ENCODE data around the gene TPPP. TPM values are rescaled to one million over a fixed set of nuclear protein-coding genes. Genes with fewer than 3 reads are reported as not detected.
A peak's percentile ranks its signal among the peaks of the same experiment; 100 is the strongest.
"Not testable (repeated sequence)": the region's sequence is repeated elsewhere in the genome, so short reads cannot be mapped to it uniquely, and the experiment has no call there.

The TPPP gene
- 1 to 10 TPM in 2 of 3 donors, under 1 TPM in 1; 0.24 to 1.3 (median 1.2) TPM for total RNA-seq
- 0.36 TPM for total RNA-seq (2013)

GRCh38 chr5:693271-694041 lies at the start of gene TPPP:
Gene TPPP, minus strand, starts transcription at chr5:693352. Its CDS starts 15,292 bp downstream, at chr5:678060.
- H3K36me3 ChIP-seq (ENCODE audit: control insufficient read depth, insufficient read depth, low read length); H3K36me3 Mint-ChIP-seq; H3K27me3 ChIP-seq (ENCODE audit: control insufficient read depth, insufficient read depth, low read length); H3K27ac Mint-ChIP-seq; H3K9me3 ChIP-seq (ENCODE audit: control insufficient read depth, insufficient read depth, low read length); H3K4me1 Mint-ChIP-seq; H3K9me3 Mint-ChIP-seq; intact Hi-C loops (cut with micrococcal nuclease); H3K27me3 Mint-ChIP-seq (ENCODE audit: low read depth in 2 of 2); H3K27ac ChIP-seq (ENCODE audit: low read length): not testable (repeated sequence)
- DNase-seq (peak; percentile 70 to 84), ATAC-seq (peak; percentile 92 to 96 (median 95))
- peak within 1 kb of the TSS; percentile 65 for H3K4me3 Mint-ChIP-seq
- 0% methylated on average over 88 of the region's 109 CpGs for WGBS (ENCODE audit: insufficient coverage)
- Histone ChIP-seq H3K4me3 (ENCODE audit: low read length) (peak within 1 kb of the TSS; percentile 19), H3K4me1 (ENCODE audit: control insufficient read depth, insufficient read depth, low read length) (peaks cover 16% of the 10 kb centered on the region)

DNA sequence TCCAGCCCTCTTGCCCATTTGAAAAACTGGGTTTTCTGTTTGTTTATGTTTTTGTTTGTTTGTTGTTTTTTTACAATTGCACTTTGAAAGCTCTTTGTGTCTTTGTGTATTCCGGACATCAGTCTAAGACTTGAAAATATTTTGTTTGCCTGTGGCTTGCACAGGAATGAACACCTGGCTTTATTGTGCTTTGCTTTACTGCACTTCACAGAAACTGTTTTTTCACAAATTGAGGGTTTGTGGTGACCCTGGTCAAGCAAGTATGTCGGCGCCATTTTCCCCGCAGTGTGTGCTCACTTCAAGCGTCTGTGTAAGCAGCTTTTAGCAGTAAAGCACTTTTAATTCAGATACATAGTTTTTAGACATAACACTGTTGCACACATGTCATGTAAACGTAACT lies 49.1 kb upstream of the TPPP start:
- H3K36me3 ChIP-seq (ENCODE audit: control insufficient read depth, insufficient read depth, low read length); H3K27me3 Mint-ChIP-seq (ENCODE audit: low read depth in 2 of 2); H3K4me1 ChIP-seq (ENCODE audit: control insufficient read depth, insufficient read depth, low read length); H3K9me3 ChIP-seq (ENCODE audit: control insufficient read depth, insufficient read depth, low read length); H3K4me3 ChIP-seq (ENCODE audit: low read length); H3K36me3 Mint-ChIP-seq; H3K9me3 Mint-ChIP-seq; H3K4me1 Mint-ChIP-seq; H3K27ac Mint-ChIP-seq; H3K4me3 Mint-ChIP-seq; DNase-seq; intact Hi-C loops (cut with micrococcal nuclease); H3K27me3 ChIP-seq (ENCODE audit: control insufficient read depth, insufficient read depth, low read length); H3K27ac ChIP-seq (ENCODE audit: low read length): not testable (repeated sequence)
- peak in 1 of 3 donors; percentile 32 for ATAC-seq
- WGBS (ENCODE audit: insufficient coverage): 57% methylated on average over 5 of the region's 6 CpGs

GRCh38 chr5:734145-734544 lies 41.0 kb upstream of the TPPP start:
- H3K27ac Mint-ChIP-seq; H3K27me3 ChIP-seq (ENCODE audit: control insufficient read depth, insufficient read depth, low read length); H3K27ac ChIP-seq (ENCODE audit: low read length); H3K4me3 Mint-ChIP-seq; H3K36me3 Mint-ChIP-seq; DNase-seq; H3K4me1 Mint-ChIP-seq; H3K9me3 ChIP-seq (ENCODE audit: control insufficient read depth, insufficient read depth, low read length); H3K4me3 ChIP-seq (ENCODE audit: low read length); ATAC-seq; H3K4me1 ChIP-seq (ENCODE audit: control insufficient read depth, insufficient read depth, low read length); intact Hi-C loops (cut with micrococcal nuclease); H3K36me3 ChIP-seq (ENCODE audit: control insufficient read depth, insufficient read depth, low read length); H3K9me3 Mint-ChIP-seq: not testable (repeated sequence)
- WGBS (ENCODE audit: insufficient coverage): 86% methylated on average over 1 of the region's 1 CpG
- H3K27me3 Mint-ChIP-seq (ENCODE audit: low read depth in 2 of 2): peaks cover 0 to 23% of the 10 kb centered on the region in 2 donors

DNA sequence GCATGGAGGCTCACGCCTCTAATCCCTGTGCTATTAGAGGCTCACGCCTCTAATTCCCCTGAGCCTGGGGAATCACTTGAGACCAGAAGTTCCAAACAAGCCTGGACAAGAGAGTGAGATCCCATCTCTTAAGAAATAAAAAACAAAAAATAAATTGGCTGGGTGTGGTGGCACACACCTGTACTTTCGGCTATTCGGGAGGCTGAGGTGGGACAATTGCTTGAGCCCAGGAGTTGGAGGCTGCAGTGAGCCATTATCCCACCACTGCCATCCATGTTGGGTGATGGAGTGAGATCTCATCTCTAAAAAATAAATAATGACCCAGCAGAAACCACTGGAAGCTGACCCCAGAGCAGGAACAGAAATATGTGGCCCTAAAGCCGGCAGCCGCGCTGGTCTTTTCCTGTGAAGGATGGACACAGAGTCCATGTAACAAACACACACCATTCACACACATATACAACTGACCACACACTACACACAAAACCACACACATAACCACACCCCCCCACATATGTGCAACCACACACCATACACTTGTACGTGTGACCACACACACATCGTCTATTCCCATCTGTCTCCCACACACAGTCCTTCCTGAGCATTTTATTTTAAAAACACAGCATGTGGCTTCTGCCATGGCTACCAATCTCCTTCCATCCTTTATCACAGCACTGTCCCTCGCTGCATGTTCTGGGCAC lies 39.8 kb upstream of the TPPP start:
- H3K4me3 ChIP-seq (ENCODE audit: low read length); H3K4me1 ChIP-seq (ENCODE audit: control insufficient read depth, insufficient read depth, low read length); H3K9me3 ChIP-seq (ENCODE audit: control insufficient read depth, insufficient read depth, low read length); H3K27ac Mint-ChIP-seq; H3K9me3 Mint-ChIP-seq; DNase-seq; H3K27ac ChIP-seq (ENCODE audit: low read length); intact Hi-C loops (cut with micrococcal nuclease); H3K4me1 Mint-ChIP-seq; ATAC-seq; H3K36me3 ChIP-seq (ENCODE audit: control insufficient read depth, insufficient read depth, low read length); H3K27me3 ChIP-seq (ENCODE audit: control insufficient read depth, insufficient read depth, low read length); H3K4me3 Mint-ChIP-seq; H3K36me3 Mint-ChIP-seq: not testable (repeated sequence)
- H3K27me3 Mint-ChIP-seq (ENCODE audit: low read depth in 2 of 2): peaks cover 0 to 20% of the 10 kb centered on the region in 2 donors
- WGBS (ENCODE audit: insufficient coverage): 83% methylated on average over 7 of the region's 10 CpGs

- H3K9me3 Mint-ChIP-seq; H3K36me3 Mint-ChIP-seq; H3K27me3 ChIP-seq (ENCODE audit: control insufficient read depth, insufficient read depth, low read length); H3K4me3 Mint-ChIP-seq; H3K27ac Mint-ChIP-seq; H3K36me3 ChIP-seq (ENCODE audit: control insufficient read depth, insufficient read depth, low read length); intact Hi-C loops (cut with micrococcal nuclease); H3K4me1 ChIP-seq (ENCODE audit: control insufficient read depth, insufficient read depth, low read length); H3K9me3 ChIP-seq (ENCODE audit: control insufficient read depth, insufficient read depth, low read length); H3K4me1 Mint-ChIP-seq; DNase-seq; H3K27ac ChIP-seq (ENCODE audit: low read length); H3K4me3 ChIP-seq (ENCODE audit: low read length): not testable (repeated sequence)
- 80% methylated on average over 1 of the region's 7 CpGs for WGBS (ENCODE audit: insufficient coverage)
- ATAC-seq: peak in 1 of 3 donors; percentile 44
- H3K27me3 Mint-ChIP-seq (ENCODE audit: low read depth in 2 of 2): peaks cover 0 to 16% of the 10 kb centered on the region in 2 donors
Observed at GRCh38 chr5:729225-729624, 36.1 kb upstream of the TPPP start.

DNA sequence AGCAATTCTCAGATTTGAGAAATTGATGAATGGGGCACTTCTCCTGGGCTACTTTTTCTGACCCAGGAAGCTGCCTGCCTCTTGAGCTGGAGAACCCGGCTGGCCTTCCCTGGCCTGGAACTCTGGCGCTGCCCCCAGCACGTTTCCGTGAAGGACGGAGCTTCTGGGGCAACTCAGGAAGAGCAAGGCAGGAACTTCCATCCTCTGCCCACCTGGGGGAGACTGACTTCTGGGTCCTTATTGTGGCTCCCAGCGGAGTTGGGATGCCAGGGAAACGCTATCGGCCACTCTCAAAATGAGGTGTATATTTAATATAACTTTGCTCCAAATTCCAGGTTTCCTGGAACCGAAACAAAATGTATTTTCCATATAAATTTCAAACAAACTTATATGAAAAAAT lies 33.9 kb upstream of the TPPP start:
- DNase-seq; intact Hi-C loops (cut with micrococcal nuclease); H3K4me1 Mint-ChIP-seq; H3K9me3 ChIP-seq (ENCODE audit: control insufficient read depth, insufficient read depth, low read length); H3K36me3 Mint-ChIP-seq; H3K27ac ChIP-seq (ENCODE audit: low read length); H3K4me3 Mint-ChIP-seq; ATAC-seq; H3K9me3 Mint-ChIP-seq; H3K27ac Mint-ChIP-seq; H3K4me3 ChIP-seq (ENCODE audit: low read length); H3K27me3 Mint-ChIP-seq (ENCODE audit: low read depth in 2 of 2); H3K36me3 ChIP-seq (ENCODE audit: control insufficient read depth, insufficient read depth, low read length); H3K4me1 ChIP-seq (ENCODE audit: control insufficient read depth, insufficient read depth, low read length); H3K27me3 ChIP-seq (ENCODE audit: control insufficient read depth, insufficient read depth, low read length): not testable (repeated sequence)
- WGBS (ENCODE audit: insufficient coverage): 13% methylated on average over 4 of the region's 9 CpGs

GRCh38 chr5:723865-724264 lies 30.7 kb upstream of the TPPP start:
- peaks cover 13% of the 10 kb centered on the region for H3K36me3 Mint-ChIP-seq
- H3K4me1 ChIP-seq (ENCODE audit: control insufficient read depth, insufficient read depth, low read length); H3K27me3 ChIP-seq (ENCODE audit: control insufficient read depth, insufficient read depth, low read length); ATAC-seq; DNase-seq; H3K9me3 Mint-ChIP-seq; H3K27ac Mint-ChIP-seq; H3K4me1 Mint-ChIP-seq; H3K36me3 ChIP-seq (ENCODE audit: control insufficient read depth, insufficient read depth, low read length); H3K4me3 Mint-ChIP-seq; H3K27ac ChIP-seq (ENCODE audit: low read length); H3K9me3 ChIP-seq (ENCODE audit: control insufficient read depth, insufficient read depth, low read length); intact Hi-C loops (cut with micrococcal nuclease); H3K4me3 ChIP-seq (ENCODE audit: low read length): not testable (repeated sequence)
- peaks cover 1 to 19% of the 10 kb centered on the region in 2 donors for H3K27me3 Mint-ChIP-seq (ENCODE audit: low read depth in 2 of 2)
- whole genome bisulfite sequencing (ENCODE audit: insufficient coverage): 67% methylated on average over 2 of the region's 6 CpGs
